PC-9 (cell line): ENCODE measurements around the gene TTC39A.

ENCODE experiments used
- EZH2 ChIP-seq: fragments of 200-600 bp; sonication (generic); IDR thresholded peaks from 2 replicates; pipeline ENCODE4 v1.8.0; 2017; ENCODE audit warnings: antibody characterized with exemption, low read depth
- TF ChIP-seq, protein P1 (sequence below): fragments of 200-600 bp; sonication (generic); conservative IDR thresholded peaks from 2 replicates; pipeline ENCODE4 v1.6.1; 2017; ENCODE audit warnings: mixed run types, antibody characterized with exemption, mild to moderate bottlenecking, moderate library complexity

DNA sequence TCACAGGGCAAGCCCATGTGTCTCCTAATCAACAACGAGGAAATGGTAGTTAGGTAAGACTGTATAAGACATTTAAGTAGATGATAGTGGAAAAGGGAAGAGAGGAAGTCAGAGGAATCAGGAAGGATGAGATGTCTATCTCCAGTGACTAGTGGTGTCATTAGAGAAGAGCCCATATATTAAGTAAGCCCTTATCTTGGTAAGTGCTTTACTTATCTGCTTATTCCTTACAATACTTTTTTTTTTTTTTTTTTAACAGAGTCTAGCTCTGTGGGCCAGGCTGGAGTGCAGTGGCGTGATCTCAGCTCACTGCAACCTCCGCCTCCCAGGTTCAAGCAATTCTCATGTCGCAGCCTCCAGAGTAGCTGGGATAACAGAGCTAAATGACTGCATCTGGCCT is 64.7 kb downstream of the TTC39A start:
- TF ChIP-seq, protein P1, sequence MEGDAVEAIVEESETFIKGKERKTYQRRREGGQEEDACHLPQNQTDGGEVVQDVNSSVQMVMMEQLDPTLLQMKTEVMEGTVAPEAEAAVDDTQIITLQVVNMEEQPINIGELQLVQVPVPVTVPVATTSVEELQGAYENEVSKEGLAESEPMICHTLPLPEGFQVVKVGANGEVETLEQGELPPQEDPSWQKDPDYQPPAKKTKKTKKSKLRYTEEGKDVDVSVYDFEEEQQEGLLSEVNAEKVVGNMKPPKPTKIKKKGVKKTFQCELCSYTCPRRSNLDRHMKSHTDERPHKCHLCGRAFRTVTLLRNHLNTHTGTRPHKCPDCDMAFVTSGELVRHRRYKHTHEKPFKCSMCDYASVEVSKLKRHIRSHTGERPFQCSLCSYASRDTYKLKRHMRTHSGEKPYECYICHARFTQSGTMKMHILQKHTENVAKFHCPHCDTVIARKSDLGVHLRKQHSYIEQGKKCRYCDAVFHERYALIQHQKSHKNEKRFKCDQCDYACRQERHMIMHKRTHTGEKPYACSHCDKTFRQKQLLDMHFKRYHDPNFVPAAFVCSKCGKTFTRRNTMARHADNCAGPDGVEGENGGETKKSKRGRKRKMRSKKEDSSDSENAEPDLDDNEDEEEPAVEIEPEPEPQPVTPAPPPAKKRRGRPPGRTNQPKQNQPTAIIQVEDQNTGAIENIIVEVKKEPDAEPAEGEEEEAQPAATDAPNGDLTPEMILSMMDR, result no peak
- TF ChIP-seq EZH2, result no peak
